HepG2 (cell line): Measurements from ENCODE around the gene BCL6.

ENCODE experiments used
- BCLAF1 ChIP-seq: fragments of 450-650 bp; IDR thresholded peaks from 2 replicates; pipeline ENCODE4 v1.6.1; 2017; ENCODE audit warnings: mild to moderate bottlenecking
- POLR2G ChIP-seq: fragments of 200-400 bp; formaldehyde crosslinking; IDR thresholded peaks from 2 replicates; pipeline ENCODE4 v1.6.1; 2018; ENCODE audit warnings: mild to moderate bottlenecking, low read depth, low read length, moderate library complexity
- ZBTB2 ChIP-seq: sonication (generic); formaldehyde crosslinking; IDR thresholded peaks from 2 replicates; pipeline ENCODE4 v1.8.0; 2022; ENCODE audit warnings: low read depth, missing genetic modification reagents
- ZNF232 ChIP-seq: sonication (generic); formaldehyde crosslinking; IDR thresholded peaks from 2 replicates; pipeline ENCODE4 v1.4.0; 2020; ENCODE audit warnings: missing genetic modification reagents, borderline replicate concordance

- no peak for TF ChIP-seq POLR2G
- no peak for TF ChIP-seq BCLAF1
- TF ChIP-seq ZNF232 (CRISPR knock-in tag): no peak
- TF ChIP-seq ZBTB2 (CRISPR knock-in tag): no peak
These were observed 8.2 kb upstream of the BCL6 start for GRCh38 chr3:187753516-187753915.
